ENCODE data around the gene CCDC177.

GRCh38 chr14:69553252-69553651 is 21.4 kb downstream of the CCDC177 start:
- TF ChIP-seq CTCF (conservative IDR thresholded peaks at IDR 0.05; ENCODE audit: low read depth, low read length) (no peak), EZH2 (IDR thresholded peaks at IDR 0.05; ENCODE audit: borderline replicate concordance, low read depth, low read length, poor library complexity, severe bottlenecking) (no peak)
